ENCODE measurements around the gene COLEC11.

GRCh38 chr2:3643371-3644245, 48.7 kb downstream of the COLEC11 start:
- no peak for TF ChIP-seq POLR2A (IDR thresholded peaks at IDR 0.05)
- TF ChIP-seq CTCF (IDR thresholded peaks at IDR 0.05) = no peak

Measured in esophagus squamous epithelium (tissue), 4 donors.